GM12801 (cell line): ENCODE measurements around the gene ACACB.

Experiments used
- TF ChIP-seq, protein P1 (sequence below): IDR thresholded peaks from one replicate; pipeline ENCODE4 v1.5.1; 2011; ENCODE audit warnings: control low read depth; ENCODE audit not compliant: insufficient read length; ENCODE audit errors: extremely low read depth

ACACB gene

GRCh38 chr12:109289004-109289403, 172.6 kb downstream of the ACACB start:
- TF ChIP-seq, protein P1, sequence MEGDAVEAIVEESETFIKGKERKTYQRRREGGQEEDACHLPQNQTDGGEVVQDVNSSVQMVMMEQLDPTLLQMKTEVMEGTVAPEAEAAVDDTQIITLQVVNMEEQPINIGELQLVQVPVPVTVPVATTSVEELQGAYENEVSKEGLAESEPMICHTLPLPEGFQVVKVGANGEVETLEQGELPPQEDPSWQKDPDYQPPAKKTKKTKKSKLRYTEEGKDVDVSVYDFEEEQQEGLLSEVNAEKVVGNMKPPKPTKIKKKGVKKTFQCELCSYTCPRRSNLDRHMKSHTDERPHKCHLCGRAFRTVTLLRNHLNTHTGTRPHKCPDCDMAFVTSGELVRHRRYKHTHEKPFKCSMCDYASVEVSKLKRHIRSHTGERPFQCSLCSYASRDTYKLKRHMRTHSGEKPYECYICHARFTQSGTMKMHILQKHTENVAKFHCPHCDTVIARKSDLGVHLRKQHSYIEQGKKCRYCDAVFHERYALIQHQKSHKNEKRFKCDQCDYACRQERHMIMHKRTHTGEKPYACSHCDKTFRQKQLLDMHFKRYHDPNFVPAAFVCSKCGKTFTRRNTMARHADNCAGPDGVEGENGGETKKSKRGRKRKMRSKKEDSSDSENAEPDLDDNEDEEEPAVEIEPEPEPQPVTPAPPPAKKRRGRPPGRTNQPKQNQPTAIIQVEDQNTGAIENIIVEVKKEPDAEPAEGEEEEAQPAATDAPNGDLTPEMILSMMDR = no peak

DNA sequence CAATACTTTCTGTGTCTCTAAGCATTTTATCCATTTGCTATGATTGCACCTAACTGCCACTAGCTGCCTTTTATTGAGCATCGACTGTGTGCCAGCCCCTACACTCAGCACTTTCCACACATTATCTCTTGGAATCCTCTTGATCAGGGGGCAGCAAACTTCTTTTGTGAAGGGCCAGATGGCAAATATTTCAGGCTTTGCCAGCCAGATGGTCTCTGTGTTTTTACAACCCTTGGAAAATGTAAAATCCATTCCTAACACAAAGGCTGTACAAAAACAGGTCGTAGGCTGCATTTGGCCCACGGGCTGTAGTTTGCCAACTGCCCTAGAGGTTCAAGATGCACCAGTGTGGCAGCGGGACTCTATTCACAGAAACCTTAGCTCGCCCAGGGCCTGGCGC, 173.2 kb downstream of the ACACB start:
- TF ChIP-seq, protein P1 = no peak

GRCh38 chr12:109290061-109290460, 173.7 kb downstream of the ACACB start:
- TF ChIP-seq, protein P1 = no peak

- TF ChIP-seq, protein P1 = no peak
Measured at GRCh38 chr12:109291117-109291516, 174.7 kb downstream of the ACACB start.

DNA sequence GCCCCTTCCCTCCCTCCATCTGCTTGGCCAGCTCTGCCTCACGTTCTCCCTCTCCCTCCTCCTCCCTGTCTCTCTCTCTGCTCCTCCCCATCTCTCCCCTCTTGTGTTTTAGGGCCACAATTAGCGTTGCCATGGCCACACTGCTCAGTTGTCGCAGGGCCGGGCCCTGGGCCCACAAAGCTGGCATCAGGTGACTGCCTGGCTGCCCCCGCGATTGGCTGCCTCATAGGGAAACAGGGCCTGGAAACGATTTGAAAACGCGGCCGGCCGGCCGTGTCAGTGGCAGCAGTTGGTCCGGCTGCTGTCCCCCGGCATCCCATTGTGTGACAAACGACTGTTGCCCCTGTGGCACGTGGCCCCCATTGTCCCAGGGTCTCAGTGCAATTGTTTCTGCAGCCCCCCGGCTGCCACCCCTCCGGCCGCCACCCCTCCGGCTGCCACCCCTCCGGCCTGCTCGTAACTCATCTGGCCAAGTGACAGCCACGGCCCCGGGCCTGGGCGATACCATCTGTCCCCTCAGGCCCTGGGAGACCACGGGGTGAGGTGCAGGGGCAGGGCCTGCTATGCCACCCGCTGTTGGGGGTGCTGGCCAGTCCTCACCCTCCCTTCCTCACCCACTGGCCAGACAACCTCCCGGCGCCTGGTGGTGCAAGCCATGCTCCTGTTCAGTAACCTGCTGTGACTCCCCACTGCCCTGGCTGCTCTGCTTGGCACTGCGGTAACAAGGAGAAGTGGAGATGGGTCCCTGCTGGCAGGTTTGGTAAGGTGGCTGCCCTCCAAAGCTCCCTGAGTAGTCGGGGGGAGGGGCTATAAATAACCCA, 175.3 kb downstream of the ACACB start:
- TF ChIP-seq, protein P1 = no peak

- TF ChIP-seq, protein P1 = no peak
Measured at GRCh38 chr12:109292342-109292711, 175.9 kb downstream of the ACACB start.

GRCh38 chr12:109293106-109293505, 176.7 kb downstream of the ACACB start:
- TF ChIP-seq, protein P1 = no peak
